ENCODE measurements around the gene LMBRD1.
"Not testable (repeated sequence)": the region's sequence is repeated elsewhere in the genome, so short reads cannot be mapped to it uniquely, and the experiment has no call there.

Gene LMBRD1

DNA sequence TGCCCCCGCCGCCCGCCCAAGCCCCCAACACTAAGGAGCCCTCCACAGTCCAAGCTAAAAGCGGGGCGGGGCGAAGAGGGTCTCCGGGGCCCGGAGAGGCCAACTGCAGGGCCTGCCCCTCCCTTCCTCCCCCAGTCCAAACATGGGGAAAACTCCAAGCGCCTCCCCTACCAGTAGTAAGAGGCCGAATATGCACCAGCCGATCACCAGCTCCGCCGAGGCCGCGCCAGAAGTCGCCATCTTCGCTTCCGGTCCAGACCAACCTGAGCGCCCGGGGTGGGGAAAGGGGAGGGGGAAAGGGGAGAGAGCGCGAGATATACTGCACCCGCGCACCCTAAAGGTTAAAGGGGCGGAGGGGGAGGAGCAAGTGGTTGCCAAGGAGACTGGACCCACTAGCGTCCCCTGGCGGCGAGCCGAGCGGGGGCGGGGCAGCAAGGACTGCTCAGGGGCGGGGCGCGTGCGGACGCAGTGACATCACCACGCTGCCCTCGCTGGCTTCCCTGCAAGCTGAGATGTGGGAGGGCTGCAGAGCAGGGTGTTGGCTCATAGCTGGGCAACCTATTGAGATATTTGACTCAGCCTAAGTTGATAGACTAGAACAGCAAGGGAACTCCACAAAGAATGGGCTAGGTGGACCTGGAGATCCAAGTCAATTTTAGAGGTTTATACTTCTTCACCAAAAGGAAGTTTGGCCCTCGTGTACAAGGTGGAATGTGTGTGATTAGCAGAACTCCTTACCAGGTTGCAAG, at the start of gene LMBRD1:
LMBRD1 (minus strand) TSS at position 369 of the 749 bp plus-strand sequence; CDS start at position 240, 129 bp downstream.
- peak; percentile 98 for DNase-seq (ENCODE audit: low read depth)

DNA sequence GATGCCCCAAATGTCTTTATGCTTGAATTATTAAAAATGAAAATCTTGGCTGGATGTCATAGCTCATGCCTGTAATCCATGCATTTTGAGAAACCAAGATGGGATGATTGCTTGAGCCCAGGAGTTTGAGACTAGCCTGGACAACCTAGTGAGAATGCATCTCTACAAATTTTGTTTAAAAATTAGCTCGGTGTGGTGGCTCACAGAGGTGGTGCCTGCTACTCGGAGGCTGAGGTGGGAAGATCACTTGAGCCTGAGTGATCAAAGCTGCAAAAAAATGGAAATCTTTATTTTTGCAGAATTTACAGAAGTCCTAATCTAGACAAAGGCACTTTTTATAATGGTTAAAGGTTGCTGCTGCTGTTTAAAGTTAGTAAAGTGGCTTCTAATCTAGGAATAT, 49.5 kb upstream of the LMBRD1 start:
- DNase-seq (ENCODE audit: low read depth), result no peak

DNA sequence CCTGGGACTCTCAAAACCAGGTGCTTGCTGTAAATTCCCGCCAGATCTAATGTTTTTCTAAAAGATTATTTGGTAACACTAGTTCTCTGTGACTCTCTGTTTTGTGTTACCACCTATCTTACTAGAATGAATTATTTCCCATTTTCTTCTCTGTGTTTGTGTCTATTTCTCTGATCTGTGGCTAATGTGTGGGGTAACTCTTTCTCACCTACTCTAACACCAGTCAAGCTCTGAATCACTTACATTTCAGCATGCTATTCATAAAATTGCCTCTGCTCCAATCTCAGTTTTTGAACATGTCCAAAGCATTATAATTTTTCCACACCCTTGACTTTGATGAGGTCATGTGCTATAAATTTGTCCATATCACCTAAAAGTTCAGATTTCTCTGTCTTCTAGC, 46.4 kb upstream of the LMBRD1 start:
- DNase-seq (ENCODE audit: low read depth), result no peak

DNA sequence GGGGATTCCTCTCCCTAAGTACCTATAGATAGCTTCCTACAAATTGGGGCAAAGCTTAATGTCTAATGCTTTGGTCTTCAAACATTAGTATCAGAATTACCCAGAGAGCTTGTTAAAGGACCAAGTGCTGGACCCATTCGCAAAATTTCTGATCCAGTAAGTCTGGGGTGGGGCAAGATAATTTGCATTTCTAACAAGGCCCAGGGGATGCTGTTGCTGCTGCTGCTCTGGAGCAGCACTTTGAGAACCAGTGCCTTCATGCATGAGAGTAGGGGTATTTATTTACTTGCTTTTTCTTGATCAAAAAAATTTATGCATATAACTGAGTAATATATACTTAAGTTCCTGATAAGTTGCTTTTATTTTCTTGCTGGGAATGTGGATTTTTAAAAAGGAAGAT, 45.1 kb upstream of the LMBRD1 start:
- no peak for DNase-seq (ENCODE audit: low read depth)

DNA sequence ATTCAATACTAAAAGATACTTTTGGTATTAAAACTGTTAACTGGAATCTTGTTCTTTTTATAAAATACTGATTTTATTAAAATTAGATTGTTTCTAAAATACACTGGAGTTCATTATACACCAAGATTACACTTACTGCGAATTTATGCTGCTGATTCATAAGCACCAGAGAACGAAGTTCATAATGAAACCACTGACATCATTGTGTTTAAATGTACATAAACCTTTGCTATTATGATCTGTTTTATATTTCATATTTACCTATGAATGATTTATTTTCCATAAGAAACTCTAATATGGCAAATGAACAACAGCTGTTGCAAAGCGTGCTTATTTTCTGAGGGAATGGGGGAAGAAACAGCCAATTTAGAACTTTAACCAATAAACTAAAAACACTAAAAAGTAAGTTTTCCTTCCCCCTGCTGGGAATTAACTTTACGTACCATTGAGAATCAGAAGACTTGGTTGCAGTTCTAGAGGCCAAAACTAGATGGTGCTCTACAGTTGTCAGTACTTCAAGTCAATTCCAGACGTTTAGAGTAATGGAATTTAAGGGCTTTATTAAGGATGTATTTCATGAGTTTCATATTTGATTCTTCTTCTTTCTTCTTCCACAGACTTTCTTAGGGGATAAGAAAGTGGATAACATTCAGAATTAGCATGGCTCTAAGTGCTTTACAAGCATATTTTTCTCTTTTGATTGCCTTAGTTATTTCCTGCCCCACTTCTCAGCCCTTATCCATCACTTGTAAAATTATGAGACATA, 38.8 kb upstream of the LMBRD1 start:
- DNase-seq (ENCODE audit: low read depth), result no peak

DNA sequence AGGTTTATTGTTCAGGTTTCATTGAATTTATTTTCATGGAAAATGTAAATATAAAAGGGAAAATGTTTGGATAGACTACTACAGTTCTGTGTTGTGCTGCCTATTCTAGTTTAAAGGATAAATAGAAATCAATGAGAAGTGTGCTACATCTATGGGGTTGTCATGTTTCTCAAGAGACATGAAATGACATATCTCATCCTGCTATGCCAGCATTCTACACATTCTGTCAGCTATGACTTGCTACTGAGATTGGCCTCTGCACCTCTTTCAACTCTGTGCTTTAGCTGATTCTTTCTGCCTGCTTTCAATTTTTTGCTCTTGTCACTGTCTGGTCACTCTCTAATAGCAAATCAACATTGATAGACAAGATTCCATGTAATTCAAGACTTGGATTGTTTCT, 35.7 kb upstream of the LMBRD1 start:
- DNase-seq (ENCODE audit: low read depth), result no peak

DNA sequence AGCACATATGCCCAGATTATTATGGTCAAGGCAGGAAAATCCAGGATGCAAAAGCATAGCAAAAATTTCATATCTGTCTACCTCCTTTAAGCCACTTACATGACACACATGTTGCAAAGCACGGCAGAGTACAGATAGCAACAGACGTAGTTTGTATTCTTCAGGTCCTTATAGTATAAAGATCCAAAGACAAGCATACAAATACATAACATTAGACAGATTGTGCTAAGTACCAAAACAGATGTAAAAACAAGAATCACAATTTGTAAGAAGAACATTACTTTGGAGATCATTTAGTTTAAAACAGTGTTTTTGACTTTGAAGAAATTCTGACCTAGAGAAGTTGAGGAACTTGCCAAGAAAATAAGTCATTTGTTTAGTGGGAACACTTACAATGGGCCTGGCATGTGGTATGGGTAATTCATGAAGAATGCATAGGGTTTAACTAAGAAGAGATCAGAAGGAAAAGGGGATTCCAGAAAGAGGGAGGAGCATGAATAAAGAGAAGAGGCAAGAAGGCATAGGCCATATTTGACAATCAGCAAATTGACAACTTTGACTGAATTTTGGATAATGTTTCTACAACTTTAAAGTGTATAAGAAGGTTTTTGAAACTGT, 30.6 kb upstream of the LMBRD1 start:
- DNase-seq (ENCODE audit: low read depth), result no peak

DNA sequence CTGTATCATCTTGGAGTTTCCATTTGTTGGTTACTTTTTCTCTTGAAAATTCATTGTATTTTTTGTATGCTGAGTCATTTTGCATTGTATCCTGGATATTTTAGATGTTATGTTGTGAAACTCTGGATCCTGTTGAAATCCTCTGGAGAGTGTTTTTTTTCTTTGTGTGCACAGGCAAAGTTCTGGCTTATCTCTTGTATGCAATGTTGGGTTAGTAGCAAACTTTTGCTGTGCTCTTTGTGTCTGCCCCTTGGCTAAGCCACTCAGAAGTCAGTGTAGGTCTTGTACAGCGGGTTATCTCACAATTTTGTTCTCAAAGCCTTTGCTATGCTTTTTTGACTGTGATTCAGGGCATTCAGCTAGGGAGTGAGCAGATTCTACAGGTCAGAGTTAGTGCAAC, 29.1 kb upstream of the LMBRD1 start:
- no peak for DNase-seq (ENCODE audit: low read depth)

DNA sequence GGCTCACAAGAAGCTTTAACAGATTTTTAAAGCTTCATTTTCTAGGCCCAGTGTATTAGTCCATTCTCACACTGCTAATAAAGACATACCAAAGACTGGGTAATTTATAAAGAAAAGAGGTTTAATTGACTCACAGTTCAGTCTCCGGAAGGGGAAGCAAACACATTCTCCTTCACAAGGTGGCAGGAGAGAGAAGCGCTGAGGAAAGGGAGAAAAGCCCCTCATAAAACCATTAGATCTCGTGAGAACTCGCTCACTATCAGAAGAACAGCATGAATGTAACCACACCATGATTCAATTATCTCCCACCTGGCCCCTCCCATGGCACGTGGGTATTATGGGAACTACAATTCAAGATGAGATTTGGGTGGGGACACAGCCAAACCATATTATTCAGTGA, 27.5 kb upstream of the LMBRD1 start:
- not testable (repeated sequence) for DNase-seq (ENCODE audit: low read depth)

DNA sequence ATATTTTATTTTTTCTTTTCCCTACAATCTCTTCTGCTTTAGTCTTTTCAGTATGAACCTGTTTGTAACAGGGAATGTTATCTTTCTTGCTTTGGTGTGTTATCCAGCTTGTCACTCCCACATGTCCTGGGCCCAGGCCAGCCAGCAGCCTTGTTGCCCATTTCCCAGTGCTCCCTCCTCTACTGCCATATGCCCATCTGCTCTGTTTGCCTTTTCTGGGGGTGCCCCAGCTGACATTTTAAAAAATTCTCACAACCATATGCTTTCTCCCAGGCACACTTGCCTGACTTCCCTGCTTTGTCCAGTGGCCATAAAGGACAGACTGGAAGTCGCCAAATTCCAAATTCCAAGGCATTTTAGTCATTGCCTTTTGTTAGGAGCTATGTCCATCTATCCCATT, 23.6 kb upstream of the LMBRD1 start:
- no peak for DNase-seq (ENCODE audit: low read depth)

DNA sequence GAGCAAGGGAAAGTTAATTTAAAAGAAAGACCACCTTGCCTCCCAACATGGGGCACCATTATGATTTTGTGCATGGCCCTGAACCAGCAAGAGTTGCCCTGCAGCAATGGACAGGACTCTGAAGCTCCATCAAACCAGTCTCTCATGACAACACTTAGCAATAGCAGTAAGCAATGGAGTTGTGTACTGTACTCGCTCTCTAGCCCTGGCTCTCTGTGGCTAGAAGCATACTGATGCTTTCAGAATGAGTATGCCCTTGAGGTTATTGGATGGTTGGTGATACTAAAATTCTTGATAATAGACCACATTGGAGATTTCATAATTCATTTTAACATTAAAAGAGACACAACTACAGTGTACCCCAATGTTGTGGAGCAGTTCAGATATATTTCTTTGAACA, 23.2 kb upstream of the LMBRD1 start:
- DNase-seq (ENCODE audit: low read depth), result no peak

DNA sequence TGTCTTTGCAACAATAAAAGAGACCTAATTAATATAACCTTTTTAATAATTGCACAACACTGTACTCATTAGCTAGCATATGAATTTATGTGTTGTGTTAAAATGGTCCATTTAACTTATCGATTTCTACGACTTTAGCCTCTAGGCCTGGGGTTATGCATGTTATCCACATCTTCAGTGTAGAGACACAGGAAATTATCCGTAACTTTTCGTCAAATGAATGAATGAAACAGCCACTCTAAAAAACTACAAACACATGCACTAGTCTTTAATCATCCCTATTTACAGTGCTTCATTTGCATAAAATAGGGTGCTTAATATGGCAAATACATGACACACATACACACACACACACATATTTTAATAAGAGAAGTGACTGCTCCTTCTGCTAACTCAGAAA, 22.3 kb upstream of the LMBRD1 start:
- DNase-seq (ENCODE audit: low read depth), result no peak

DNA sequence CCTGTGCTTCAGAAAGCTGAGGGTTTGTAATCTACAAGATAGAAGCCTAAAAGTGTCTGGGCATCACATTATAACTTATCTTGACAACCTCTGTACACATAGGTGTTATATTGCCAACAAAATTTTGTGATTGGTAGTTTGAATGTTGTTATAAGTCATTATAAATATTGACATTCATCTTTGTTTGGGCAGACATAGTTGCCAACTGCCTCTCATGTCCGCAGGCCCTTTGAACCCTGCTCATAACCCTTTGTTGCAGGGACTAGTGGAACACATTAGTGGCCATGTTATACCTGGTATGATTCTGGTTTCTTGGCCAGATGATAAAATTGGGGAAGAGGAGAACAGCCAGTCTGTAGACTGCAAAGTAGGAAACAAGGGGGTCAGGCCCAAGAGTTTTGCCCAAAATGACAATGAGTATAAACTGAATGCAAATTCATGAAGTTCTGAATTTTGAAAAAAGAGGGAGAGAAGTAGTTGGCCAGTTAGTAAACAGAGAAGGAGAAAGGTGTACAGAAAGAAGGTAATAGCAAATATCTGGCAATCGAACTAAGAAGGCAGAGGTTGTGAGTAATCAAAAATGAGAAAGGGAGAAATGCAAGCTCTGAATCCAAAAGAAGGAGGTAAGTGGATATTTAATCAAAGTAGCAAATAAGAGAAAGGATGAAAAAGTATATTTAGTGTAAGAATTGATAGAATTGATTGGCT, 21.6 kb upstream of the LMBRD1 start:
- DNase-seq (ENCODE audit: low read depth), result no peak

DNA sequence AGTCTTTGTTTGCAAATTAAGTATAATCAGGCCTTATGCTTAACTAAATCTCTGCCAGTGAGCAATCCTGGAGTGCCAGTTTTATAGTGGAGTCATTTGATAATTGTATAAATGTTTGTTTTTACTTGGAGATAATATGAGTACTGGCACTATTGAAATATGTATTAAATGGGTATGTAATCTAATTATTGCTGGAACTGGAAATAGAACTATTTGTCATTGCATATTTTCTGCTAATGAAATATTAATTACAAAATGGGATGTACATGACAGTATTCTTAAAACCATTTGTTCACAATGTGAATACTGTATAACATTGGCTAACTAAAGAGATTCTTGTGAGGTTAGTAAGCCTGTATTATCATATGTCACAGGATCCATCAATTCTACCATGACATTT, 20.5 kb upstream of the LMBRD1 start:
- DNase-seq (ENCODE audit: low read depth), result no peak

DNA sequence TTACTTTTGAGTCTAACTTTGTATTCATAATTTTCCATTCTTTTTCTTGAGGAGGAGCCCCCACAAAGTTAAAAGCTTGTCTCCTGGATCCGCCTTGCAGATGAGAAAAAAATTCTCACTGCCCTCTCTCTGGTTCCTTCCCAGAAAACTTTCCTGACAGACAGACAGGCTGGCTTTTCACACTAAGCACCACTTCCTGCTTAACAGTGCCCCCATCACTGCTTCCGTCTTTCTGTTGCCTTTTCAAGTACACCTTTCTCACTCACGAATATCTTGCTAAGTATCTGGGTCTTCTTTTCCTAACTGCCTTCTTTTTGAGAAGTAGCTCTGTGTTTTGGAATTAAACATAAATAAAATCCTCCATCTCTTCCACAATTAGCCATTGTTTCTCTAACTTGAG, 19.8 kb upstream of the LMBRD1 start:
- DNase-seq (ENCODE audit: low read depth), result peak; percentile 5

DNA sequence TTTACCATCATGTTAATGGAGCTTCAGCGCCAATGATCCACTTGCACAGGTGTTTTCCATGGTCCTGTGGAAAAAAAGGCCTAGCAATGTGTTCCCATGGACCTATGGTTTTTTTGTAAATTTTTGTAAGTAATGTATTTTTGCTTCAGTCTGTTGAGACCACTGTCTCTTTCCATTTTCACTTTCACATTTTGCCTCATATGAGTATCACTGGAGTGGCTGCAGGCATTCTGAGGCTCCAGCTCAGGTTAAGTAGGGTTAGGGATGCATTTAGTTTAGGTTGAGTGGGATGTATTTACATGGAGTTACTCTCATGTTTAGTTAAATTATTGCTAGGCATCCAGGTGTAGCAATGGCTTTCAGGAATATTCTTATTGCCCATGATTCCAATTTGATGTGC, 19.2 kb upstream of the LMBRD1 start:
- no peak for DNase-seq (ENCODE audit: low read depth)

DNA sequence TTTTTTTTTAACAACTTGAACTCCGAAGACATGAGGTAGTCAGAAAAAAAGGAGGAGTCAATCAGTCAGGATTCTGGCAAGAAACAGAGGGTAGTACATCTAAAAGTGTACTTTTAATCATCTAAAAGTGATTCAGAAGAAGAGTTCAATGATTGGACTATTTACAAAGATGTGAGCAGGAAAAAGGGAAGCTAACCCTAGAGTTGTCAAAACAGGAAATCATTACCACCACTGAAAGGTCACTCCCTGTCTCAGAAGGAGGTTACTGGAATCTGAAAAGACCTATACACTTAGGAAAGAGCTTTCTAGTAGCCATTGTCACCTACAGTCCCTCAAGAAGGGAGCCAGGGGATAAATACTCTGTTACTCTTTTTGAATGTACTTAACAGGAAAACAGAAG, 16.7 kb upstream of the LMBRD1 start:
- DNase-seq (ENCODE audit: low read depth), result no peak

DNA sequence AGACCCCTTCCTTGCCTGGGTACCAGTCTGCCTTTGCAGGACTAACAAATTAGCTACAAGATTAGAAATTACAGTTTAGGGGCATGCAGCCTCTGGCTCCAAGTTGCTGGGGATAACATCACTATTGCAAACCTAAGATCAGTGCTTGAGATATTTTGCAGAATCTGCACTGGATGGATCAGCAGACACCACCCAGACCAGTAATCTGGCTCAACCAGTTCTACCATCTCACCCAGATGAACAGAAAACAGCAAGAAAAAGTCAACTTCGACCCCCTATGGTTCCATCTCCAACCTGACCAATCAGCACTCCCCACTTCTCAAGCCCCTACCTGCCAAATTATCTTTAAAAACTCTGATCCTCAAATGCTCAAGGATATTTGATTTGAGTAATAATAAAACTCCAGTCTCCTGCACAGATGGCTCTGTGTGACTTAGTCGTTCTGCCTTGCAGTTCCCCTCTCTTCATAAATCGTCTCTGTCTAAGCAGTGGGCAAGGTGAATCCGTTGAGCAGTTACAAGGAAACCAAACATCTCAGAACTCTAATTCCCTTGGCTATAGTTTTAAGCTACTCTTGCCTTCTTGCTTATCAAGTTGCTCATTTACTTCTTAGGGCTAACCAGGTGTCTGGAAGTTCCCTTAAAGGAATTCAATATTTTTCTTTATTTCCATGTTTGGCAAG, 16.1 kb upstream of the LMBRD1 start:
- no peak for DNase-seq (ENCODE audit: low read depth)

DNA sequence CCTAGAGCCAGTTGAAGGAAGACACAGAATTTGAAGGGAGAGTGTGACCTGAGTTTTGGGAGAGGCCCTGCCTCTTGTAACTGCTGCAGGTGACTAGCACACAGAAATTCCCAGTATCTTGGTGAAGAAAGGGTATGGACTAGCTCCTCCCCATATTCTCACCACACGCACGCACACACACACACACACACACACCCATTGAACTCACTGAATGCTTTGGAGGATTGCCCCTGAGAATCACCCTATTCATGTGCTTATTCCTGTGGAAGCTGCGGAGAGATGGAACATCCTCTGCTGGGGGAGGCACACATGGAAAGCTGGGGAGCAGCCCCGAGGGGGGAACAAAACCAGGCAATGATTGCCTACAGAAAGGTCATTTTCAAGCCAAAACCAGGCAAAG, 6.2 kb upstream of the LMBRD1 start:
- DNase-seq (ENCODE audit: low read depth), result no peak

DNA sequence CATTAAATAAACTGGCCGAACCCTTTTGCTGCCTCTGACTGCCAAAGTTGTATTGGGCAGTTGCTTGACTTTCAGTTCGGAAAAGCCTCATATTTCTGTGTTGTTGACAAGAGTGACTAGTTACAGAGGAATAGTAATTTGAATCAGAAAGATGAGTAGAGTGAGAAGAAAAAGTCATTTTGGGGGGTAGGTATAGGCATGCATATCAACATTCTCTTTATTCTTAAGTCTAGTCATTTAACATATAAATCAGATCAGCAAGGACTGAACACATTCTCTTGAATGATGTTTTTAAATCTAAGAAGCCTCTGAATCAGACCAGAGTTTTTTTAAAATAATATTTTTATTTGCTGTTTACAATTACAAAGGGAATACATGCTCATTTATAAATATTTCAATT, 4.9 kb upstream of the LMBRD1 start:
- DNase-seq (ENCODE audit: low read depth), result no peak

DNA sequence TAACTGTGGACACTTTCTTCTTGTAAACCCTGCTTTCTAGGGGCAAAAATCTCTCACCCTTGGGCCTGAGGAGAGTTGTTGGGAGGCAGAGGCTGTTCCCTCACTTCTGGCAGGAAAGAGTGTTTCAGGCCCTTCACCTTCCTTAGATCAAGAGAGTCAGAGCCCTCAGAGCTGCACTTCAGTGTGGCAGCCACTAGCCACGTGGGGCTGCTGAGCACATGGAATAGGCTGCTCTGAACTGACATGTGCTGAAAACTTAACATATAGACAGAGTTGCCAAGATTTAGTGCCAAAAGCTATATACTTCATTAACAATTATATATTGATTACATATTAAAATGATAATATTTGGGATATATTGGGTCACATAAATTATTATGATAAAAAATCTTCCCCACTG, 4.4 kb upstream of the LMBRD1 start:
- DNase-seq (ENCODE audit: low read depth), result no peak

DNA sequence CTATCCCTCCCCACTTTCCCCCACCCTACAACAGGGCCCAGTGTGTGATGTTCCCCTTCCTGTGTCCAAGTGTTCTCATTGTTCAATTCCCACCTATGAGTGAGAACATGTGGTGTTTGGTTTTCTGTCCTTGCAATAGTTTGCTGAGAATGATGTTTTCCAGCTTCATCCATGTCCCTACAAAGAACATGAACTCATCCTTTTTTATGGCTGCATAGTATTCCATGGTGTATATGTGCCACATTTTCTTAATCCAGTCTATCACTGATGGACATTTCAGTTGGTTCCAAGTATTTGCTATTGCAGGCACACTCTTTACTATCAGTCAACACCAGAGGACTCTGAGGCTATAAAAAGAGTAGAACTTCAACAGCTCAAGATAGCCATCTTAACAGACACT, 2.0 kb upstream of the LMBRD1 start:
- DNase-seq (ENCODE audit: low read depth), result not testable (repeated sequence)
